ENCODE results near the gene CDK5. TPM values are rescaled to one million over a fixed set of nuclear protein-coding genes. Genes with fewer than 3 reads are reported as not detected.
A peak's percentile ranks its signal among the peaks of the same experiment; 100 is the strongest.

CDK5 gene
- total and polyA plus RNA-seq, 9 of the 15 experiments (the other 6 are each of a cell fraction or from before 2014, with no cell fraction given): 3.2 to 38.0 (median 27.5) TPM

GRCh38 chr7:151039850-151040548 lies 17.7 kb downstream of the CDK5 start (continued):
- TF ChIP-seq LCOR (CRISPR knock-in tag; IDR thresholded peaks at IDR 0.05) (no peak), ZSCAN29 (IDR thresholded peaks at IDR 0.05) (no peak), NCOA2 (IDR thresholded peaks at IDR 0.05; ENCODE audit: partially characterized antibody in 2 of 2) (no peak), NFRKB (IDR thresholded peaks at IDR 0.05; ENCODE audit: low read depth) (no peak), SP1 (CRISPR knock-in tag; IDR thresholded peaks at IDR 0.05) (no peak; the same call in 1 of the 2 replicates), ZNF24 (IDR thresholded peaks at IDR 0.05) (no peak), ZBTB40 (IDR thresholded peaks at IDR 0.05) (0 out of 2 replicates have a peak, but pooled peaks have one; percentile 21), ZBTB40 (CRISPR knock-in tag; IDR thresholded peaks at IDR 0.05) (no peak), KDM1A (IDR thresholded peaks at IDR 0.05) (no peak), HNRNPK (IDR thresholded peaks at IDR 0.05; ENCODE audit: low read depth, low read length, poor library complexity, severe bottlenecking) (no peak), MAFF (IDR thresholded peaks at IDR 0.05; ENCODE audit: low read length) (no peak), CBFB (CRISPR knock-in tag; IDR thresholded peaks at IDR 0.05) (peak; percentile 63; the same call in 1 of the 2 replicates), ETS2 (tag; IDR thresholded peaks at IDR 0.05; ENCODE audit: borderline replicate concordance, poor library complexity, severe bottlenecking) (no peak), HDAC3 (IDR thresholded peaks at IDR 0.05; ENCODE audit: borderline replicate concordance, partially characterized antibody) (no peak), GABPA (tag; conservative IDR thresholded peaks at IDR 0.05; ENCODE audit: low read depth) (no peak), ZNF165 (CRISPR knock-in tag; IDR thresholded peaks at IDR 0.05; ENCODE audit: borderline replicate concordance) (0 out of 2 replicates have a peak, but pooled peaks have one; percentile 44), MAFK (IDR thresholded peaks at IDR 0.05; ENCODE audit: low read length) (no peak), NR1H2 (CRISPR knock-in tag; IDR thresholded peaks at IDR 0.05) (no peak), CEBPB (tag; IDR thresholded peaks at IDR 0.05) (no peak), KAT2B (IDR thresholded peaks at IDR 0.05; ENCODE audit: low read depth, low read length) (no peak), KAT8 (IDR thresholded peaks at IDR 0.05; ENCODE audit: low read depth) (no peak), TBL1XR1 (IDR thresholded peaks at IDR 0.05; ENCODE audit: low read length in 2 of 2) (no peak), ZFP1 (CRISPR knock-in tag; IDR thresholded peaks at IDR 0.05) (no peak)

All from K562 (cell line).